ENCODE measurements around the gene DOK4.
"Not testable (repeated sequence)": the region's sequence is repeated elsewhere in the genome, so short reads cannot be mapped to it uniquely, and the experiment has no call there.

DOK4 gene

DNA sequence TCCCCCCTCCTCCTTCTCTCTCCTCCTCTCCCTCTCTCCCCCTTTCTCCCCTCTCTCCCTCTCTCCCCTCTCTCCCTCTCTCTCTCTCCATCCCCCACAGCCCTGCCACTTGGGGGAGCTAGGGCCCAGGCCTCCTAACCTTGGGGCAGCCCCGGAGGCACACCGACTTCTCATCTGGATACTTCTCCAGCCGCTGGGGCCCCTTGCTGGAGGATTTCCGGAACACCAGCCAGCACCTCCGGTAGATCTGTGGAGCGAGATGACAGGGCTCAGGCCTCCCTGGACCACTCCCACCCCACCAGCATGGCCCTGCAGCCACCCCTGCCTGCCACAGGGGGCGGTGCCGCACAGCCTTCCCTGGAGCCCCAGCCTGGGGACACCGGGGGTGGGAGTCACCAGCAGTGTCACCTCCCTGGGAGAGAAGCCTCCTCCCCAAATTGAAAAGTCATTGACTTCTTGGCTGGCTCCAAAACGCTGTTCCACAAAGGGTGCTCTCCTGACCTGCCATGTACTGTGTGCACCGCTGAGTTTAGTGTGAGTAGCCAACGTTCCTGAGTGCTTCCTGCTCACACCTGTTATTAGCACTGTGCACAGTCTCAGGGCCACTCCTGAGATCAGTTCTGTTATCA, 10.5 kb downstream of the DOK4 start:
- no peak for DNase-seq

DNA sequence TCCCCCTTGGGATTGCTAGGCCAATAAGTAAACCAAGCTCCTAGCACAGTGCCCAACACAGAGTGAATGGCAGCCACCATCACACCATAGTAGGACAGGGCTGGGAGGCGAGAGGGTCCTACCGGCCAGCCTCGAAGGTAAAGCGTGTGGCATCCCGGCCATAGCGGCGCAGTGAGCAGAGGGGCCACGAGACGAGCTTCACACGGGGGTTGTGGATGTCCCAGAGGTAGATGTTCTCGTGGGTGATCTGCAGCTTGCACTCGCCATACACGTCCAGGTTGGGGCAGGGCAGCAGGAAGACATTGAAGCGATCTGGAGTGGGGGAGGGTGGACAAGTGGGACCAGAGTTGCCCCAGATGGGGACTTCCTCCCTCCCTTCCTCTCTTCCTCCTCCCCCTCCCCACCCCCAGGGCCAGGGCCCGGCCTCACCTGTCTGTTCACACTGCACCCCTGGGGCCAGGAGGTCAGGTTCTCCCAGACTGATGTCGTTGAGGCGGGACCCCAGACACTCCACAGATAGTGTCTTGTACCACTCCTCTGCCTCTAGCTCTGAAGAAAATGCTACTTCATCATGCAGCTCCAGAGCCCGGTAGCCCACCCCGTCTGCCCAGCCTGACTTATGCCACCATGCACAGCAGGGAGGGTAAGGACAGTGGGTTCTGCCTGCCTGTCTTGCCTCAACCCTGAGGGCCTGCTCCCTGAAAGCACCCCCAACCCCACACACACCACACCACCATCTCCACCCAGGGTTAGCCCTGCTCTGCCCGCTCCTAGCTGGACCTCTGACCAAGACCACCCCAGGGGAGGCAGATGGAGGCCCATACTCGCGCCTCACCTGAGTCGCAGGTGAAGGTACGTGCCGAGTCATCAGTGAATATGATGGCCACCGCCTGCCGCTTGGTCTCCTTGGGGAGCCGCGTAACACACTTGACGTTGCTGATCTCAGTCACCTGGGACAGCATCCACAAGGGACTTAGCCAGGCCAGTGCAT, 11.3 kb downstream of the DOK4 start:
- DNase-seq = no peak

DNA sequence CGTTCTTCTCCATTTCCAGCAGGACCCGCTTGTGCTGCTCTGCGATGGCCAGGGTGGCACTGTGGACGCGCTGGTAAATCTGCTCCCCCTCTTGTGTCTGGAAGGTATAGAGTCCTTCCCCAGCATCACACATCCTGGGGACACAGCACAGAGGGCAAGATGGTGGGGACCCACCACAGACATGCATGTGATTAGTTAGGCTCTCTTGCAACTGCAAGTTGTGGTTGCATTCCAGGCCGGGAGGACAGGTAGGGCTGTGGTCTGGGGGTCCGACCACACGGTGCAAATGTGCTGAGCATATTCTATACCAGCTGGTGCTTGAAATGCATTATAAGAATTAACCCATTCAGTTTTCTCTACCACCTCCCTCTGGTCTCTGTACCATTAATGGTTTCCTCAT, 12.4 kb downstream of the DOK4 start:
- DNase-seq = no peak

GRCh38 chr16:57473176-57473840, 13.0 kb downstream of the DOK4 start:
- no peak for DNase-seq

DNA sequence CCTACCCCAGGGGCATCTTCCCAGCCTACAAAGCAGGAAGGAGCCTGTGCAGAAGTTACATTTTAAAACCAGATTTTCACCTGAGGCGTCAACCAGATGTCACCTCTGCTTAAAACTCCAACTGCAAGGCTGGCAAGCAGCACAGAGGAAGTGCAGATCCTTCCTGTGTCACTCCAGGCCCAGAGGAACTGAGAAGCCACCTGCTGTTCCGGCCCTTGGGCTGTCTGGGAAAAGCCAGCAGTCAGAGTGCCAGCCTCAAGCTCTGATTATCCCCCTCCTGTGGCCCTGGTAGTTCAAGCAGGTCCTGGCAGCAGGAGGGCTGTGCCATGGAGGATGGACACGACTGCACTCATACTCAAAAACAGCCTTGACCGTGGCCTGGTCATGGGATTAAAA, 13.6 kb downstream of the DOK4 start:
- DNase-seq = no peak

DNA sequence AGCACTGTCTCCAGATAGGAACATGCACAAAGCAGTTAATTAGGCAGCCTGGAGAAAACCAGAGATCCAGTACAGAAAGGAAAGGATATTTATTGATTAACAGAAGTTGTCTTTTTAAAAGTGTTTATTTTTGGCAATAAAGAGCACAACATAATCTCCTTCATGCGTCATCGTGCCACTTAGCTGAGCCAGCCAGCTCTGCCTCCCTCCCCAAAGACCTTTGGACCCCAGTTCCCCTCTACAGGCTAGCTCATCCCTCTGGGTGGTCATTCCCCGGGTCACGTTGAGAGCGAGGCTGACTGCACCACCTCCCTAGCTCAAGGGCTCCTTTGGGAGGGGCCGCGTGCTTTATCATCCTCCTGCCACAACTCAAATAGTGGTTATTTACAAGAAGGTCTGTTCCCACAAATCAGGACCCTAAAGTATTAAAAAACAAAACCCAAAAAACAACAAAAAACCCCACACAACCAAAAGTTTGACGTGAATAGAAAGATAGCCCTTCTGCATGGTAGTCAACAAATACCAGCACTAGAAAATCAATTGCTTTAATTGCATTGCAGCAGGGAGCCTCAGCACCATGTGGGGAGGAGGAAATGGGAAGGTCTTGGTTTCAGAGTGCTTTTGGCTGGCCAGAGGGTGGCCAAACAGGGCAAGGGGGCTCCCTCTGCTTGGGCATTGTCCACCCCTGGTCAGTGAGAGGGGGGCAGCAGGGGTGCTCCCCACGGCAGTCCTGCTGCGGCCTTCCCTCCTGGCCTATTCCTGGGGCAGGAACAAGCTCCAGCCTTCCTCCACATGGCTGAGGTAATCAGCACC, 14.2 kb downstream of the DOK4 start:
- no peak for DNase-seq

DNA sequence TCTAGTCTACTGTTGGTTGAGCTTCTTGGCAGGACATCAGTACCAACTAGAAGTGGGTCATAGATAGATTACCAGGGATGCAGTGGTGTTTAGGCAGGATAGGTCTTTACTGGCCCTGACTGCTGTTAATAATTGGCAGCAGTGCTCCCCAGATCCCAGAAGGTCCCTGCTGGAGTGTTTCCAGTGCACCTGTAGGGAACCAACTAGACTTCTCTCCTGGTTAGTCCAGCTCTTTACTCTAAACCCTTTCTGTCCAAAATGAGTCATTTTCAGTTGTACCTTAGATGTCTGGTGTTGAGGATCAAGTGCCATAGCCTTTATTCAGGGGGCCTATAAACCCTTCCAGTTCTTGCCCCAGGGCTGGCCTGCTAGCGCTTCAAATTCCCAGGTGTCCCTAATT, 15.1 kb downstream of the DOK4 start:
- no peak for DNase-seq

DNA sequence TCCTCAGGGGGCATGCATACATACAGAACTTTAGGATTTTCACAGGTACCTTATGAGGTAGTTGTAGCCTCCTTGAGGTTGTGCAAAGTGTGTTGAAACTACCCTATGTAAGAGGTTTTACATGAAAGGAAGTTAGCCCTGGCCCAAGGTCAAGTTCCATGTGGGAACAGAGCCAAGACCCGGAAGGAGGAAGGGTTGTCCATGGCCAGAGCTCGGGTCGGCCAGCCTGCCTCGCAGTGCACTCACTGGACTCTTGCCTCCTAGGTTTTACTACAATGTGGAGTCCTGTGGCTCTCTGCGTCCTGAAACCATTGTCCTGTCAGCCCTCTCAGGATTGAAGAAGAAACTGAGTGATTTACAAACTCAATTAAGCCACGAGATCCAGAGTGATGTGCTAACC, 15.6 kb downstream of the DOK4 start:
- DNase-seq = no peak

DNA sequence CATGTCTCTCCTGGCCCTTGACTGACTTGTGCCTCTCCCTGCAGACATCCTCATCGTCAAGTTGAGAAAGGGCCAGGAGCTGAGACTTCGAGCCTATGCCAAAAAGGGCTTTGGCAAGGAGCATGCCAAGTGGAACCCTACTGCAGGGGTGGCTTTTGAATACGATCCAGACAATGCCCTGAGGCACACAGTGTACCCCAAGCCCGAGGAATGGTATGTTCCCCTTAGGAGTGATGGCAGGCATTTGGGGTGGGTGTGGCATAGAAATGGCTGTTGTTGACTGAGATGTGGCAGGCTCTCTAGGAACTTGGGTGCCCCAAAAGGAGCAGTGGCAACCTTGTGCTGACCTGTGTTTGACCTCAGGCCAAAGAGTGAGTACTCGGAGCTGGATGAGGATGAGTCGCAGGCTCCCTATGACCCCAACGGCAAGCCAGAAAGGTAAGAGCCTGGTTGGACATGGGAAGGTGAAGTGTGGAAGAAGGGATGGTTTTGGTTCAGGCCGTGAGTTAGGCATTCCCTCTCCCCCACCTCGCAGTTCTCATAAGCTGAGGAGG, 16.3 kb downstream of the DOK4 start:
- no peak for DNase-seq

- no peak for DNase-seq
Measured at GRCh38 chr16:57469046-57469445, 17.2 kb downstream of the DOK4 start.

- DNase-seq = no peak
Measured at GRCh38 chr16:57468346-57468745, 17.9 kb downstream of the DOK4 start.

GRCh38 chr16:57464523-57464922, 21.8 kb downstream of the DOK4 start:
- DNase-seq = no peak

DNA sequence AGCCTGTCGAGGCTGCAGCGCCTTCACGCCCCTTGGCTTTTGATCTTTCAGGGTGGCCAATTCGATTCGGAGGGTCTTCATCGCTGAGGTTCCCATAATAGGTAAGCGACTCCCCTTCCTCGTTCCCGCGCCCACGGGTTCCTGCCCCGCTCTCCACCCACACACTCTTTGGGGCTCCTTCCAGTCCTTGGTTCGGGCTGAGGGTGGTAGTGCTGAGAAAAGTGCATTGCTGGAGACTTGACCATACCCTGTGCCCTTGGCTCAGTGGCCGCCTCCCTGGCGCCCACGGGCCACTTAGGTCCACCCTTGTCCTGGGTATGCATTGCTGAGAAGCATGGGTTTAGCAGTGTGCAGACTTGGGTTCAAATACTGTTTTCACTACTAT, 23.3 kb downstream of the DOK4 start:
- DNase-seq = no peak

GRCh38 chr16:57462209-57462977, 23.9 kb downstream of the DOK4 start, which contains the start of gene POLR2C:
TSS of gene POLR2C (plus strand) at chr16:57462679. CDS start at chr16:57462725, 46 bp downstream.
- DNase-seq = peak; percentile 12

DNA sequence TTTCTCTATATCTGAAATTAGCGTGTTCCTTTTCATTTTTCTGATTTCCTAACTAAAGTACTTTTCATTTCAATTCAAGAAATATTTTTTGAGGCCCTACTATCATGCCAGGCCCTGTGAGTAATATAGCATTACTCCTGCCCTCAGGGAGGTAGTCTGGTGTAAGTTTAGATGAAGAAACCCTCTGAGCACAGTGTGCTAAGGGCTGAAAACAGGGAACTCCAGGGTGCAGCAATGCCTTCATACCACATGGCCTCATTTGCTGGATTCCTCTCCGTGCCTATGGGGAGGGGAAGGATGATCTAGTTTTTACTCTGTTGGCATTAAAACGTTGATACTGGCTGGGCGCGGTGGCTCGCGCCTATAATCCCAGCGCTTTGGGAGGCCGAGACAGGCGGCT, 34.3 kb downstream of the DOK4 start:
- DNase-seq = no peak

DNA sequence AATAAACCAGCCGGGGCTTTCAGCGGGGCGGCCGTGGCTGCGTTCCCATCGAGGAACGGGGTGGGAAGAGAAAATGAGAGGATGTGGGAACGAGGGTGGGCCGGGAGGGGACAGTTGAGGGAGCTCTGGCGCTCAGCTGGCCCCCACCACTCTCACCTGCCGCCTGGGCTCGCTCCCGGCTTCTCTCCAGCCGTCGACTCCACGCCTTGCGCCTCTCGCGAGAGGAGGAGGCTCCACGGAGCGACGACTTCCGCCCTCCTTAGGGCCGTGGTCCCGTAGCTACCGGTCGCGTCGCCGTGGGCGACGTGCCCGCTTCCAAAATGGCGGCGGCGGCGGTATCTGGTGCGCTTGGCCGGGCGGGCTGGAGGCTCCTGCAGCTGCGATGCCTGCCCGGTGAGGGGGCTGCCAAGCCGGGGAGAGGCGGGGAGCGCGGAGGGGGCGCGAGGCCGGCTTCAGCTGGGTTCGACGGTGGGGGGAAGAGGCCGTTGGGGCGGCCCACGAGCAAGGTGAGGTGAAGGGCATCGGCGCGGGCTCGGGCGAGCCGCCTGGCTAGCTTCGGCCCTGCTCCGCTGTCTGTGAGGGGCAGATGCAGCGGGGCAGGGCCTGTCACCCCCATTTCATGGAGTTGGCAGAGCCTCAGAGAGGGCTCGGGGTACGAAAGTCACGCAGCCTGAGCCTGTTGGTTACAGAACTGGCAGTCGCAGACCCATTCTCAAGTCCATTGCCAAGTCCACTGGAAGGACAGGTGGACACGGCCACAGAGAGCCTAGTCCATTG, 38.9 kb downstream of the DOK4 start, which contains the start of the genes CIAPIN1 and COQ9:
TSS of gene CIAPIN1 (minus strand) at position 200 of the 777 bp plus-strand sequence. CDS start 6,457 bp downstream, outside the sequence.
TSS of gene COQ9 (plus strand) at position 294 of the 777 bp plus-strand sequence. CDS start at position 321, 27 bp downstream.
- peak; percentile 65 for DNase-seq

DNA sequence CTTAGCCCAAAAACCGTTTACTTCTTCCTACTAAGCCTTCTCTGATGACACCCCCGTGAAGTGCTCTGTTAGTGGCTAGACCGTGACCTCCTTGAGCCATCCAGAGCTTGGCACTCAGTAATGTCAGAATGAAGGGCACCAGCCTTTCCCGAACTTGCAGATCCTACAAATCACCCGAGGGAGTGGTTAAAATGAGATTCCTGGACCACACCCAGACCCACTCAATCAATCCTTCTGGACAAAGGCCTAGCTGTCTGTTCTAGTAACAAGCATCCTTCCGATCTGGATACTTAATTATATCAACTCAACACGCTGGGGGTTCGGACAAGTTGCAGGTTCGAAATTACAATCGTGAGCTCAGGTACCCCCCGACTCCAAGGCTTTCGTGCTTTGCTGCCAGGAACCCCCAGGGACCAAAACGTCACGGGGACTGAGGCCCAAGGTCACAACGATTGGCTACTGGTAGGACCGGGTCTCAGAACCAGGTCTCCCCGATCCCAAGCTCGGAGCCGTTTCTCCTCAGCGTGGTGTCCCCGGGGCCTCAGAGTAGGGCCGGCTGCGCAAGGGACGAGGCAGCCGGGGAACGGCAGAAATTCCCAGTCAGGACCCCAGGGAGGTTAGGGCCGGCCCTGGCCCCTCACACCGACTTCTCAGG, 39.6 kb downstream of the DOK4 start:
- DNase-seq = no peak

DNA sequence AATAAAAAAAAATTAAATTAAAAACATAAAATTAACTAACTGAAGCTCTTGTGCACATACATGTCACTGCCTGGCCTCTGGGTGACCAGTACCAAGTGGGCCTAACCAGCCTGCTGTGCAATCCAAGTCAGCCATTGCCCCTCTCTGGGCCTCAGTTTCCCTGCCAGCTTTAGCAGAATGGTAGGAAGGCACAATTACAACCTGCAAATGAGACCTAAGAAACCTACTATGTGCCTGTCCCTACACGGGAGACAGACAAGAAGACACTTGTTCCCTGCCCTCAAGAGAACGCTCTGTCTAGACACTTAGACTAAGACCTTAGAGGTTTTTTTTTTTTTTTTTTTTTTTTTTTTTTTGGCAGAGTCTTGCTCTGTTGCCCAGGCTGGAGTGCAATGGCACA, 40.8 kb downstream of the DOK4 start:
- DNase-seq = no peak

DNA sequence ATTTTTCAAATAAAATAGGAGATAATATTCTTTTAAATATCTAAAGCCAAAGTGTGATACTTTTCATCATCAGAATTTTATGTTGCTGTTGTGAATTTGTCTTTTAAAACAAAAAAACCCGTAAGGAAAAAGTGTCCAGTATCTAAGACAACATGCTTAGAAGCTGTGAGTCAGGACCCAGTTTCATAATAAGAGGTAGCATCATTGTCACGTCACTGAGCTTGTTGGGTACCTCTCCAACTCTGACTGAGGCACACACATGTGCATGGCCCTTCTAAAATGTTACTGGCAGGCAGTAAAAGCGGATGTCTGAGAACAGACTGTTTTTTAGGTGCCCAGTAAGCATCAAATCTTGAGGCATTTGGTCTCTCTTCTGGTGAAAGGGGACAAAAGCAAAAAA, 41.6 kb downstream of the DOK4 start:
- DNase-seq = no peak

DNA sequence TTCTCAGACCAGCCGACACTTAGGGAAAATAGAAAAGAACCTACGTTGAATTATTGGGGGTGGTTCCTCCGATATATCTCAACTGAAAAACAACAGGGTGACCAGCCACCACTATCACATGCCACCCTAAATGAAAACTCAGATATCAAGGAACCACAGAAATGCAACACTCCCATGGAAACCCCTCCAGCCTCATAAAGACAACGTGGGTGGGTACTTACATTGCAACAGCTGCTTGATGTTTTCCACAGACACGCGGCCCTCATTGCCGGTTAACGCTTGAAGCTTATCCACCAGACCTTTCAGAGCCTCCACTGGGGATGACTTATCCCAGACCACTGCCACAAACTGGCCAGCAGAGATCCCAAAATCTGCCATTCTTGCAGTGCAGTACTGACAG, 45.7 kb downstream of the DOK4 start:
- DNase-seq = not testable (repeated sequence)
